ENCODE data around the gene PNMA8C.
"Not testable (repeated sequence)": the region's sequence is repeated elsewhere in the genome, so short reads cannot be mapped to it uniquely, and the experiment has no call there.

PNMA8C gene

GRCh38 chr19:46386996-46387712 is 41.6 kb downstream of the PNMA8C start:
- no peak for DNase-seq

DNA sequence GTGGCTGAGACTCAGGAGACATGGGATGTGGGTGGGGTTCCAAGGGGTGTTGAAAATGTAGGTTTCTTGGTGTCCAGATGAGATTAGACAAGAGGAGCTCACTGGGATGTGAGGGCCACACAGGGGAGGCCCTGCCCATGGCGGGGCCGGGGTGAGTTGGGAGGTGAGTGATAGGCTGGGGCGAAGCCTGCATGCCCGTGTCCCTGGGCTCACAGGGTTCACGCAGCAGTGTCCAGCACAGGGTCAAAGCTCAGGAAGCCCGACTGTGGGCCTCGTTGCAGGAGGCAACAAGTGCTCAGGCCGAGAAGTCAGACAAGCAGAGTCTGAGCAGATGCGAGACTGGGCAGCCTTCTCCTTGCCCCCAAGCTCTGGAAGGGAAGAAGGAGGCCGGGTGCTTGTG is 42.6 kb downstream of the PNMA8C start:
- DNase-seq = no peak

DNA sequence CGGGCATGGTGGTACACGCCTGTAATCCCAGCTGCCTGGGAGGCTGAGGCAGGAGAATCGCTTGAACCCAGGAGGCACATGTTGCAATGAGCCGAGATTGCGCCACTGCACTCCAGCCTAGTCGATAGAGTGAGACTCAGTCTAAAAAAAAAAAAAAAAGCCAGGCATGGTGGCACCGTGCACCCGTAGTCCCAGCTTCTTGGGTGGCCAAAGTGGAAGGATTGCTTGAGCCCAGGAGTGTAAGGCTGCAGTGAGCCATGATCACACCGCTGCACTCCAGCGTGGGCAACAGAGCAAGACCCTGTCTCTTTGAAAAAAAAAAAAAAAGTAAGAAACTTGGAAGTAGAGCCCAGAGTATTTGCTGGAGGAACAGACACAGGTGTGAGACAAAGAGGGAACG is 43.1 kb downstream of the PNMA8C start:
- no peak for DNase-seq

DNA sequence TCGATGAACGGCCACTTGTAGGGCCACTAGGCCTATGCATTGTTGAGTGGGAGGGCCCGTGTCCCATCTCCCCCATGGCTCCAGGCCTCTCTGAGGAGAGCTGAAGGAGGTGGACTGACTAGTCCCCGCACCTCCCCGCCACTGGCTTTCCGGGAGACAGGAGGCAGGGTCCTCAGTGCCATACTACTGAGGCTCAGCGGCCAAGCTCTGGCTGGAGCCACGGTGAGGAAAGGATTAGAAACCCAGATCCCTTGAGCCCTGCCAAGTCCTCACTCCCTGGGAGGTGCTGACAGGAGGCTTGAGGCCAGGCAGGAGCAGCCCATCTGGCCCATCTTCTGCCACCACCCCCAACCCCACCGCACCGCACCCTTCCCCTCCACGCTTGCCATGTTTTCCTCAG is 44.3 kb downstream of the PNMA8C start:
- no peak for DNase-seq

- no peak for DNase-seq
These were observed 44.9 kb downstream of the PNMA8C start for GRCh38 chr19:46383846-46384245.

- no peak for DNase-seq
These were observed 45.4 kb downstream of the PNMA8C start for GRCh38 chr19:46383171-46383815.

DNA sequence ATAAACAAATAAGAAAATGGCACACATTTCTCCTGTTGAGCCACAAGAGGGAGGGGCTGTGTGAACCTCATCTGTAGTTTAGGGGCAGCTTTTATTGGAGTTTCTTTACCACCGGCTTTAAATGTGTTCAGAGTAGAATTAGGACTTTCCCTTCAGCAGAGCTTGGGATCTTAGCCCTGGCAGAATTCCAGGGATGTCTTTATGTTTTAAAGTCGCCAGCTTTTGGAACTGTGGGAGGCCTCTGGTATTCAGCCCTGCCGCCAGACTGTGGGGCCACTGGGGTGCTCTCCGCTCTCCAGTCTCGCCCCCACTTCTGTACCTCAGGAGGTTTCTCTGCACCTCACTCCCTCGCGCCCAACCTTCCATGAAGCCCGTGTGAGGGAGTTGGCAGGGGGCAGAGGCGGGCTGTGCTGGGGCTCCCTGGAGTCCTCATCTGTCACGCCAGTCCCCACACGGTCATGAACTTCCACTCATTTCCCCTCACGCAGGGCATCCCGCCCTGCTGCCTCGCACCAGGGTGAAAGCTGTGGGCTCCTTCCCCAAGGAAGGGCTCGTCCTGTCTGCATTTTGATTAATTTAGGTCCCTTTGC is 46.9 kb downstream of the PNMA8C start:
- no peak for DNase-seq

DNA sequence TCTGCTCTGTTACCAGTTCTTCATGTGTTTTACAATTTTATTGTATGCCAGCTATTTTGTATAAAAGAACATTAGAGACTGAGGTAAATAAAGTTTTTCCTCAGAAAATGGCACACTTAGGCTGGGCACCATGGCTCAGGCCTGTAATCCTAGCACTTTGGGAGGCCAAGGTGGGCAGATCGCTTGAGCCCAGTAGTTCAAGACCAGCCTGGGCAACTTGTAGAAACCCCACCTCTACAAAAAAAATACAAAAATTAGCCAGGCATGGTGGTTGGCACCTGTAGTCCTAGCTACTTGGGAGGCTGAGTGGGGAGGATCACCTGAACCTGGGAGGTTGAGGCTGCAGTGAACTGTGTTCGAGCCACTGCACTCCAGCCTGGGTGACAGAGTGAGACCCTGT is 47.4 kb downstream of the PNMA8C start:
- no peak for DNase-seq

GRCh38 chr19:46380690-46381089 is 48.0 kb downstream of the PNMA8C start:
- DNase-seq = no peak

GRCh38 chr19:46378268-46378667 is 50.5 kb downstream of the PNMA8C start:
- DNase-seq = no peak

DNA sequence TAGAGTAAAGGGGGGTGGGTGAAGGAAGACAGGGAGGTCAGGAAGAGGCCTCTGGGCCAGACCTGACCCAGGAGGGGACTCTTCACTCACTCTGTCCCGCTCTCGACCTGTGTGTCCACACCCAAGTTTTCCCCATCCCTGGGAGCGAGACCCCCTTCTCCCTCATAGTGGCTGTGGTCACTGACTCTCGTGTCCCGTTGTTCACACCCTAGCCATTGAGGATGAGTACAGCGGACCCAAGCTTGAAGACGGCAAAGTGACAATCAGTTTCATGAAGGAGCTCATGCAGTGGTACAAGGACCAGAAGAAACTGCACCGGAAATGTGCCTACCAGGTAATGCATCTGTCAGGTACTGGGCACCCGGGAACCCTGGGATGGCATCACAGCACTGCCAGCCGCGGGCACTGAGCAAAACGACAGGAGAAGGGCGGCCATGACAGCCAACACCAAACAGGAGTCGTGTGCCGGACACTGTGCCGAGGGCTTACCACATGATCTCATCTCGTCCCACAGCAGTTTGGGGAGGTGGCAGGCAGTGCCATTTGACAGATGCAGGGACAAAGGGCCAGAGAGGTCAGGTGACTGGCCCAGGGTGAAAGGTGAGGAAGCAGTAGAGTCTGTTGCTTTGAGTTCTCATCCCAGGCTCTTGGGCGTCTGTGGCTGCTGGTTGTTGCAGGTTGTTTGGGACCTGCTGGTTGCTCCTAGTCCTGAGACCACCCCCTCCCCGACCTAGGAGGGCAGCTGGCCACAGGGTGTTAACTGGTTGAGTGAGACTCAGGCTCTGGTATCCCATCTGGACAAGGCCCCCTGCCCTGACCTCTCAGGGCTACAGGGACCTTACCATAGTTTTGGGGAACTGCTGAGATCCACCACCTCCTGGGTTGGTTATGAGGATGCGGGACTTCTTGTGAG is 52.2 kb downstream of the PNMA8C start:
- DNase-seq = no peak

- not testable (repeated sequence) for DNase-seq
These were observed 53.2 kb downstream of the PNMA8C start for GRCh38 chr19:46375476-46376067.
